Breast epithelium (tissue), 4 donors: ENCODE measurements around the gene XDH. TPM values are rescaled to one million over a fixed set of nuclear protein-coding genes. Genes with fewer than 3 reads are reported as not detected.
A peak's percentile ranks its signal among the peaks of the same experiment; 100 is the strongest.

ENCODE experiments used
- DNase-seq, 2 donors: peaks; one replicate each; pipeline ENCODE4 v3.0.0-alpha.2; 2019; ENCODE audit warnings: low spot score in 2 of 2
- H3K27ac ChIP-seq, 2 donors: fragments of 200-600 bp; sonication (generic) in 1 of 2; one replicate each; pipeline ENCODE4 v1.5.1; 2016 to 2019; ENCODE audit warnings: mild to moderate bottlenecking in 1 of 2
- H3K27me3 ChIP-seq, 2 donors: fragments of 200-600 bp; sonication (generic) in 1 of 2; one replicate each; pipeline versions ENCODE4 v1.5.1 to v1.6.0; 2017 to 2019; ENCODE audit warnings: control low read depth in 1 of 2, mild to moderate bottlenecking in 1 of 2
- H3K36me3 ChIP-seq: fragments of 200-600 bp; one replicate; pipeline ENCODE4 v1.5.1; 2019
- H3K4me1 ChIP-seq, 2 donors: fragments of 200-600 bp; sonication (generic); one replicate each; pipeline ENCODE4 v1.5.1; 2016 to 2019; ENCODE audit warnings: control low read depth in 1 of 2
- H3K4me3 ChIP-seq, 3 donors: fragments of 200-600 bp; sonication (generic); 1 replicate in 2 of 3; 2 replicates in 1 of 3; pipeline ENCODE4 v1.5.1; 2016 to 2019; ENCODE audit warnings: mild to moderate bottlenecking in 3 of 3, moderate library complexity in 2 of 3
- H3K9me3 ChIP-seq, 2 donors: fragments of 200-600 bp; sonication (generic) in 1 of 2; one replicate each; pipeline ENCODE4 v1.5.1; 2016 to 2019; ENCODE audit warnings: control low read depth in 1 of 2
- CTCF ChIP-seq, 3 donors: fragments of 450-650 bp; IDR thresholded peaks; one replicate each; pipeline ENCODE4 v1.5.1; 2016 to 2017; ENCODE audit warnings: antibody characterized with exemption in 3 of 3, mild to moderate bottlenecking in 3 of 3, moderate library complexity in 3 of 3
- POLR2A ChIP-seq: fragments of 450-650 bp; IDR thresholded peaks from one replicate; pipeline ENCODE4 v1.6.1; 2016; ENCODE audit warnings: antibody characterized with exemption, mild to moderate bottlenecking, moderate library complexity
- POLR2AphosphoS5 ChIP-seq, 3 donors: sonication (generic); formaldehyde crosslinking; IDR thresholded peaks; one replicate each; pipeline ENCODE4 v1.6.1; 2017; ENCODE audit warnings: antibody characterized with exemption in 3 of 3
- intact Hi-C: fragments of 100-400 bp; cut with DNase I; formaldehyde crosslinking; loops from one replicate; pipeline ENCODE4 v1.15.1; 2023; ENCODE audit warnings: low total_unique reads
- total RNA-seq, 3 donors: library from RNA; depleted of rRNA; stranded (reverse); fragments of >200 nt; gene quantifications; one replicate each; pipeline ENCODE4 v1.1.0, GENCODE V29; 2016

Gene XDH
- total RNA-seq, 3 donors from 2014 or later, result 0.16 to 6.9 (median 1.3) TPM

DNA sequence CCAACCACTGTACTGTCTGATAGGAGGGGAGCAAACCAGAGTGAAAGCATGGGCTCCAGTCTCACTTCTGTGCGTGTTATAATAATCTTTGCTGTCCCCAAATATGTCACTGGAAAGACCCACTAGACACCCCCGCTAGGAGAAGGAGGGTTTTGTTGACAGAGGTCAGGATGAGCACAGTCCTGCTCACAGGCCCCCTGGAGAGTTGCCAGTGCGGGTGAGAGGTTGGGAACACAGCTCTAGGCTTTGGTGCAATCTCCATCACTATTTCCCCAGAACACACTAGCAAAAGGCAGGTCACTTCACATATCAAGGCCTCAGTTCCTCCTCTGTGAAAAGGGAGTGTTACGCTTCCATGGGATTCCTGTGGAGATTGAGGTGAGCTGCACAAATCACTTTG is 9.7 kb downstream of the XDH start:
- no peaks in the 10 kb centered on the region for H3K27me3 ChIP-seq
- no peak for DNase-seq
- H3K36me3 ChIP-seq, result no peaks in the 10 kb centered on the region
- H3K9me3 ChIP-seq, result no peaks in the 10 kb centered on the region
- H3K4me1 ChIP-seq, result no peaks in the 10 kb centered on the region
- no peak overlapping the region for H3K4me3 ChIP-seq
- no peak for TF ChIP-seq POLR2AphosphoS5 (IDR thresholded peaks at IDR 0.05)
- no peak for TF ChIP-seq POLR2A
- no peak for TF ChIP-seq CTCF (IDR thresholded peaks at IDR 0.05)
- H3K27ac ChIP-seq, result no peak overlapping the region
- intact Hi-C loops, result loop anchor here (5.0 kb wide), 1 partner anchor 1388 kb away; no protein-coding TSS in a partner anchor

DNA sequence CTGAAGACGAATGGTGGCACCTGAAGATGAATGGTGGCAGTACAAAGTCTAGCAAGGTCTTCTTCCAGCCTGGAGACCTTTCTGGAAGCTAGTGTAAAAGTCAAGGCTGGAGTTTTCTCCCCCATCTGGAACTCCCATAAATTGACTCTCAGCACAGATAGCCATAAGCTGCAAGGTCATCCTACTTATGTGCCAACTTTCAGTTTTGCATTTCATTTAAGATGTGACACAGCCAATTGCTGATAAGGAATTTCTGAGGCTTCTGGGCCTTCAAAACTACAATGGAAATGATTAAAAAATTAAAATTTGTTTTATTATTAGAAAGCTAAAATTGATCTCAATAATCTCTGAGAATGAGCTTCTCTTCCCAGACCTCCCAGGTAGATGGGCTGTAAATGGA is 10.2 kb downstream of the XDH start:
- H3K4me3 ChIP-seq, result no peak overlapping the region
- H3K9me3 ChIP-seq, result no peaks in the 10 kb centered on the region
- H3K36me3 ChIP-seq, result no peaks in the 10 kb centered on the region
- TF ChIP-seq POLR2A (no peak), POLR2AphosphoS5 (IDR thresholded peaks at IDR 0.05) (no peak), CTCF (IDR thresholded peaks at IDR 0.05) (no peak)
- H3K4me1 ChIP-seq, result no peaks in the 10 kb centered on the region
- no peak overlapping the region for H3K27ac ChIP-seq
- intact Hi-C loops, result no loop called here
- no peaks in the 10 kb centered on the region for H3K27me3 ChIP-seq
- no peak for DNase-seq

DNA sequence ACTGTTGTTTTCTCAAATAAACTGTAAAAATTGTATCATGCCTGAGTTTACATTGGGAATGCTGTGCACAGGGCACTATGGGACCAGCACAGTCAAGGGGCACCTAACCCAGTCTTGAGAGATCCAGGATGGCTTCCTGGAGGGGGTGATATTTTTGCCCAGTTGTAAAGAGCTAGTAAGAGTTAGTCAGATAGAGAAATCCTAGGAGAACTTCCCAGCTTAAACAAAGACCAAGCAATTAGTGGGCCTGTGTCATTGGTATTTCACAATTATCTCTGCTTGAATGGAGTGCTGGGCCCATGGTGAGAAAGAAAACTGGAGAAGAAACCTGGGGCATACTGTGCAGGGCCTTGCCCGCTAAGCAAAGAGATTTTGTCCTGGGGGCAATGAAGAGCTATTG is 12.2 kb downstream of the XDH start:
- intact Hi-C loops, result no loop called here
- TF ChIP-seq POLR2AphosphoS5 (IDR thresholded peaks at IDR 0.05) (no peak), POLR2A (no peak), CTCF (IDR thresholded peaks at IDR 0.05) (no peak)
- no peak for DNase-seq
- H3K4me1 ChIP-seq, result no peaks in the 10 kb centered on the region
- H3K4me3 ChIP-seq, result no peak overlapping the region
- H3K27ac ChIP-seq, result peak overlapping the region in 1 of 2 donors; percentile 7
- no peaks in the 10 kb centered on the region for H3K9me3 ChIP-seq
- H3K36me3 ChIP-seq, result no peaks in the 10 kb centered on the region
- no peaks in the 10 kb centered on the region for H3K27me3 ChIP-seq

DNA sequence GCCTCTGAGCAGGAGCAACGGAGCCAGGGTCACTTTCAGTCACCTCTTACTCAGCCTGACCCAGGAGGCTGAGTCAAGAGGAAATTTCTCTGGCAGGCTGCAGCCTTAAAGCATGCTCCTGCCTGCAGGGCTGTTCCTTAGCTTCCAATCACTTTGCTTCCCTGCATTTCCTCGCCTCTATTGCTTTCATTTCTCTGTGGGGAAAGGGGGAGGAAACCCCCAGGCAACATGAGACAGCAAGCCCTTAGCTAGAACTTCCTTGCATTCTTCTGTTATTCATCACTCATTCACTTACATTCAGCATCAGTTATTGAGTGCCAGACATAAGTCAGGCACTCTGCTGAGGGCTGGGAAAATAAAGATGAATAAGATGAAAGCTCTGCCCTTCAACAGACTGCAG is 13.0 kb downstream of the XDH start:
- Histone ChIP-seq H3K4me1 (no peaks in the 10 kb centered on the region), H3K4me3 (no peak overlapping the region), H3K27me3 (no peaks in the 10 kb centered on the region), H3K27ac (no peak overlapping the region), H3K36me3 (no peaks in the 10 kb centered on the region), H3K9me3 (no peaks in the 10 kb centered on the region)
- no peak for TF ChIP-seq POLR2AphosphoS5 (IDR thresholded peaks at IDR 0.05)
- no peak for TF ChIP-seq POLR2A
- no peak for TF ChIP-seq CTCF (IDR thresholded peaks at IDR 0.05)
- no peak for DNase-seq
- intact Hi-C loops, result no loop called here

DNA sequence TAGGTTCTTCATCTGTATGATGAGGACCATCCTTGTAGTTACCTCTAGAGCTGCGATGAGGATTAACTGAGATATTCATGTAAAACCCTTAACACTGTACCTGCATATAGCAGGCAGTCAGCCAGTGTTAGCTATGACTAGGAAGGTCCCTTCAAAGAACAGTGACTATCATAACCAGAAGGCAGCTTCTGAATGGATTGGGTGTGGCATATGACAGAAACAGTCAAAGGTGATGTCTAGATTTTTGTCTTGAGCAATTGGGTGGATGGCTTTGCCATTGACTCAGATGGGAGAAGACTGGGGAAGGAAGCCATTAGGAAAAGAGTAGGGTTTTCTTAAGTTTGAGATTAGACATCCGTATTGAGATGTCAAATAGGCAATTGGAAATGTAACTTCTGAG is 15.7 kb downstream of the XDH start:
- no peak for DNase-seq
- Histone ChIP-seq H3K9me3 (no peaks in the 10 kb centered on the region), H3K4me1 (no peaks in the 10 kb centered on the region), H3K36me3 (no peaks in the 10 kb centered on the region), H3K27me3 (no peaks in the 10 kb centered on the region), H3K4me3 (no peak overlapping the region), H3K27ac (no peak overlapping the region)
- intact Hi-C loops, result no loop called here
- TF ChIP-seq CTCF (IDR thresholded peaks at IDR 0.05), result no peak
- no peak for TF ChIP-seq POLR2AphosphoS5 (IDR thresholded peaks at IDR 0.05)
- TF ChIP-seq POLR2A, result no peak
